ENCODE measurements around the gene CYP3A5. TPM values are rescaled to one million over a fixed set of nuclear protein-coding genes. Genes with fewer than 3 reads are reported as not detected.

The CYP3A5 gene
- total and polyA plus RNA-seq, 9 of the 15 experiments (the other 6 are each of a cell fraction or from before 2014, with no cell fraction given): 0.73 to 2.8 (median 1.5) TPM

DNA sequence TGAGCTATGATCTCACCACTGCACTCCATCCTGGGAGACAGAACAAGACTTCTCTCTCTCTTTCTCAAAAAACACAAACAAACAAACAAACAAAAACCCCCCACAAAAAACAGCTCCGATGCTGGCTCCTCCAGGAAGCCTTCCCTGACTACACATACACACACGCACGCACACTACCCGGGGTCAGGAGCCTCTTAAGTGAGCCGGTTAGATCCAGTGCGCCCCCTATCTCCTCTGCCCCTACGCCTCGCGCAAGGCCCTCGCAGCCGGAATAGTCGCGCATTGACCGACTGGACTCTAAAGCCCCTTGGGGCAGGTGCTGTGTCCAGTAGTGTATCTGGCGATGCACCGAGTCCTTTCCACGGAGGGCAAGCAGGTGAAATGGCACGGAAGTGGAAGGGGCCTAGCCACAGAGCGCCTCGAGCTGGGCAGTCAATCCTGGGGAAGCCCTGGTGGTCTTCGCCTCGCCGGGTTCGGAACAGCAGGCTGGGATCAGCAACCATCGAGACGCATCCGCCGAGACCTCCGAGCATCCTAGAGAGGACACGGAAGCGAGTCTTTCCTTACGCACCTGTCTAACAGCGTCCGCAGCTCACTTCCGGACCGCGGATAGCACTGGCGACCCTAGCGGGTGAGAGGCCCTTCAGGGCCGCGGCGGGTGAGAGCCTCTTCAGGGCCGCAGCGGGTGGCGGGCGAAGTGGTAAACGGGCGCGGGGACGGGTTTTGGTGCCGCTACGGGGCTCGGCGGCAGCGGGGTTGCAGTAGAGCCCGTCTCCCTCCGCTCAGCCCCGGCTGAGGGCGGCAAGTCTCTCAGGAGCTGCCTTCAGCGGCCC, 63.2 kb downstream of the CYP3A5 start, which contains the start of gene ZSCAN25 (continued):
- TF ChIP-seq, protein P1, sequence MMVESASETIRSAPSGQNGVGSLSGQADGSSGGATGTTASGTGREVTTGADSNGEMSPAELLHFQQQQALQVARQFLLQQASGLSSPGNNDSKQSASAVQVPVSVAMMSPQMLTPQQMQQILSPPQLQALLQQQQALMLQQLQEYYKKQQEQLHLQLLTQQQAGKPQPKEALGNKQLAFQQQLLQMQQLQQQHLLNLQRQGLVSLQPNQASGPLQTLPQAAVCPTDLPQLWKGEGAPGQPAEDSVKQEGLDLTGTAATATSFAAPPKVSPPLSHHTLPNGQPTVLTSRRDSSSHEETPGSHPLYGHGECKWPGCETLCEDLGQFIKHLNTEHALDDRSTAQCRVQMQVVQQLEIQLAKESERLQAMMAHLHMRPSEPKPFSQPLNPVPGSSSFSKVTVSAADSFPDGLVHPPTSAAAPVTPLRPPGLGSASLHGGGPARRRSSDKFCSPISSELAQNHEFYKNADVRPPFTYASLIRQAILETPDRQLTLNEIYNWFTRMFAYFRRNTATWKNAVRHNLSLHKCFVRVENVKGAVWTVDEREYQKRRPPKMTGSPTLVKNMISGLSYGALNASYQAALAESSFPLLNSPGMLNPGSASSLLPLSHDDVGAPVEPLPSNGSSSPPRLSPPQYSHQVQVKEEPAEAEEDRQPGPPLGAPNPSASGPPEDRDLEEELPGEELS (CRISPR knock-in tag; IDR thresholded peaks at IDR 0.05; ENCODE audit: borderline replicate concordance): peak; percentile 41; the same call in 1 of the 2 replicates
- TF ChIP-seq ZC3H4 (CRISPR knock-in tag; IDR thresholded peaks at IDR 0.05; ENCODE audit: borderline replicate concordance): no peak
- TF ChIP-seq, protein P2, sequence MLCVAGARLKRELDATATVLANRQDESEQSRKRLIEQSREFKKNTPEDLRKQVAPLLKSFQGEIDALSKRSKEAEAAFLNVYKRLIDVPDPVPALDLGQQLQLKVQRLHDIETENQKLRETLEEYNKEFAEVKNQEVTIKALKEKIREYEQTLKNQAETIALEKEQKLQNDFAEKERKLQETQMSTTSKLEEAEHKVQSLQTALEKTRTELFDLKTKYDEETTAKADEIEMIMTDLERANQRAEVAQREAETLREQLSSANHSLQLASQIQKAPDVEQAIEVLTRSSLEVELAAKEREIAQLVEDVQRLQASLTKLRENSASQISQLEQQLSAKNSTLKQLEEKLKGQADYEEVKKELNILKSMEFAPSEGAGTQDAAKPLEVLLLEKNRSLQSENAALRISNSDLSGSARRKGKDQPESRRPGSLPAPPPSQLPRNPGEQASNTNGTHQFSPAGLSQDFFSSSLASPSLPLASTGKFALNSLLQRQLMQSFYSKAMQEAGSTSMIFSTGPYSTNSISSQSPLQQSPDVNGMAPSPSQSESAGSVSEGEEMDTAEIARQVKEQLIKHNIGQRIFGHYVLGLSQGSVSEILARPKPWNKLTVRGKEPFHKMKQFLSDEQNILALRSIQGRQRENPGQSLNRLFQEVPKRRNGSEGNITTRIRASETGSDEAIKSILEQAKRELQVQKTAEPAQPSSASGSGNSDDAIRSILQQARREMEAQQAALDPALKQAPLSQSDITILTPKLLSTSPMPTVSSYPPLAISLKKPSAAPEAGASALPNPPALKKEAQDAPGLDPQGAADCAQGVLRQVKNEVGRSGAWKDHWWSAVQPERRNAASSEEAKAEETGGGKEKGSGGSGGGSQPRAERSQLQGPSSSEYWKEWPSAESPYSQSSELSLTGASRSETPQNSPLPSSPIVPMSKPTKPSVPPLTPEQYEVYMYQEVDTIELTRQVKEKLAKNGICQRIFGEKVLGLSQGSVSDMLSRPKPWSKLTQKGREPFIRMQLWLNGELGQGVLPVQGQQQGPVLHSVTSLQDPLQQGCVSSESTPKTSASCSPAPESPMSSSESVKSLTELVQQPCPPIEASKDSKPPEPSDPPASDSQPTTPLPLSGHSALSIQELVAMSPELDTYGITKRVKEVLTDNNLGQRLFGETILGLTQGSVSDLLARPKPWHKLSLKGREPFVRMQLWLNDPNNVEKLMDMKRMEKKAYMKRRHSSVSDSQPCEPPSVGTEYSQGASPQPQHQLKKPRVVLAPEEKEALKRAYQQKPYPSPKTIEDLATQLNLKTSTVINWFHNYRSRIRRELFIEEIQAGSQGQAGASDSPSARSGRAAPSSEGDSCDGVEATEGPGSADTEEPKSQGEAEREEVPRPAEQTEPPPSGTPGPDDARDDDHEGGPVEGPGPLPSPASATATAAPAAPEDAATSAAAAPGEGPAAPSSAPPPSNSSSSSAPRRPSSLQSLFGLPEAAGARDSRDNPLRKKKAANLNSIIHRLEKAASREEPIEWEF (CRISPR knock-in tag; IDR thresholded peaks at IDR 0.05): no peak
- peak; percentile 82; the same call in 1 of the 2 replicates for TF ChIP-seq ZKSCAN1 (IDR thresholded peaks at IDR 0.05; ENCODE audit: low read depth, low read length)
- TF ChIP-seq TCF7L2 (IDR thresholded peaks at IDR 0.05; ENCODE audit: low read depth, low read length): no peak
- TF ChIP-seq ZSCAN29 (IDR thresholded peaks at IDR 0.05): peak; percentile 55; the same call in 1 of the 2 replicates
- TF ChIP-seq ASH1L (IDR thresholded peaks at IDR 0.05; ENCODE audit: borderline replicate concordance, low read depth, partially characterized antibody): peak; percentile 35
- peak; percentile 97 for TF ChIP-seq TAF1 (IDR thresholded peaks at IDR 0.05; ENCODE audit: control insufficient read depth, extremely low read depth, insufficient read depth, low read length, severe bottlenecking)
- TF ChIP-seq RBM22 (IDR thresholded peaks at IDR 0.05; ENCODE audit: low read depth, low read length, poor library complexity, severe bottlenecking): peak; percentile 53
- no peak for TF ChIP-seq ZNF699 (CRISPR knock-in tag; IDR thresholded peaks at IDR 0.05; ENCODE audit: insufficient replicate concordance)
- TF ChIP-seq KAT2B (IDR thresholded peaks at IDR 0.05; ENCODE audit: low read depth, low read length): peak; percentile 76
- TF ChIP-seq, protein P3, sequence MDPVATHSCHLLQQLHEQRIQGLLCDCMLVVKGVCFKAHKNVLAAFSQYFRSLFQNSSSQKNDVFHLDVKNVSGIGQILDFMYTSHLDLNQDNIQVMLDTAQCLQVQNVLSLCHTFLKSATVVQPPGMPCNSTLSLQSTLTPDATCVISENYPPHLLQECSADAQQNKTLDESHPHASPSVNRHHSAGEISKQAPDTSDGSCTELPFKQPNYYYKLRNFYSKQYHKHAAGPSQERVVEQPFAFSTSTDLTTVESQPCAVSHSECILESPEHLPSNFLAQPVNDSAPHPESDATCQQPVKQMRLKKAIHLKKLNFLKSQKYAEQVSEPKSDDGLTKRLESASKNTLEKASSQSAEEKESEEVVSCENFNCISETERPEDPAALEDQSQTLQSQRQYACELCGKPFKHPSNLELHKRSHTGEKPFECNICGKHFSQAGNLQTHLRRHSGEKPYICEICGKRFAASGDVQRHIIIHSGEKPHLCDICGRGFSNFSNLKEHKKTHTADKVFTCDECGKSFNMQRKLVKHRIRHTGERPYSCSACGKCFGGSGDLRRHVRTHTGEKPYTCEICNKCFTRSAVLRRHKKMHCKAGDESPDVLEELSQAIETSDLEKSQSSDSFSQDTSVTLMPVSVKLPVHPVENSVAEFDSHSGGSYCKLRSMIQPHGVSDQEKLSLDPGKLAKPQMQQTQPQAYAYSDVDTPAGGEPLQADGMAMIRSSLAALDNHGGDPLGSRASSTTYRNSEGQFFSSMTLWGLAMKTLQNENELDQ (CRISPR knock-in tag; IDR thresholded peaks at IDR 0.05; ENCODE audit: borderline replicate concordance): no peak
- TF ChIP-seq ARID2 (IDR thresholded peaks at IDR 0.05): peak; percentile 33; the same call in 1 of the 2 replicates
- no peak for TF ChIP-seq COPS2 (conservative IDR thresholded peaks at IDR 0.05)

Measured in K562 (cell line).